HG03571 (cell line): ENCODE data around the gene SLCO6A1.
"Not testable (repeated sequence)": the region's sequence is repeated elsewhere in the genome, so short reads cannot be mapped to it uniquely, and the experiment has no call there.

Experiments used
- ATAC-seq: cut with Tn5 transposase; IDR thresholded peaks from one replicate; pipeline ENCODE4 v1.9.1; 2021; ENCODE audit not compliant: unreplicated experiment

The SLCO6A1 gene

GRCh38 chr5:102498271-102499034 lies at the start of gene SLCO6A1:
TSS of gene SLCO6A1 (minus strand) at chr5:102499001. CDS start at chr5:102498844, 157 bp downstream.
- no peak for ATAC-seq

DNA sequence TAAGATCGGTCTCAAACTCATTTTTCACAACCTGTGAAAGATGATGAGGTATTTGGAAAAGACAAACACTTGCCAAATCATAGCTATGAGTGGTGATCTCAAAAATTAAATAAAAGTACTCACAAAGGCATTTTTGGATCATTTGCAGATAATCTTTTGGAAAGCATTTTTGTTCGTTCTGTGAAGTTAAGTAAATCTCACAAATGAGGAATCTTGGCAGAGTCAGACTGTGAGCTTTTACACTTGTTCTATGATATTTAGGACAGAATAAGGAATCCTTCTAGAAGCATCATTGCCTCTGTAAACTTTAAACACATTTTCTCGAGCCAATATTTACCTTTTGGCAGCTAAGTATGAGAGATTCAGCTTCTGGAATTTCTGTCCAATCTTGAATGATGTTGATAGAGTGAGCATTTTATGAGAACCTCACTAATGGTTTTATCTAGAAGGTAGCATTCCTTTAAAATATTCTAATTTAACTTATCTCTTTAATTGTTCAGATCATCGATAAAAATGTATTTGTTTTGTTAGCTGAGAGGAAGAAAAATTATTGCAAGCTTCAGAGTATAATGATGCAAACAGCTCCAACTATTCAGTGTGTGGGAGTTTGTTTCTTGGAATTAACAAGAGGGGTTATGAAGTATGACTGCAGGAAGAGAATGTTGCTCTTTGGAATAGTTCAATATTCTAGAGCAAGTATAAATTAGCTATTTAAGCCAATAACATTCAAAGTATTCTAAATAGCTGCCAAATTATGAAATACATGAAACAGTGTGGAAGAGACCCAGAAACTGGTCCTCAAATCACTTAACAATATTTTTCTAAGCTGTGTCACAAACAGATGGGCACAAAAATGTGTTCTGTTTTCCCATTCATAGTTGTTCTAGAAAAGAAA lies 48.6 kb upstream of the SLCO6A1 start:
- ATAC-seq = no peak

- ATAC-seq = peak; percentile 73
Observed at GRCh38 chr5:102545175-102545574, 46.4 kb upstream of the SLCO6A1 start.

DNA sequence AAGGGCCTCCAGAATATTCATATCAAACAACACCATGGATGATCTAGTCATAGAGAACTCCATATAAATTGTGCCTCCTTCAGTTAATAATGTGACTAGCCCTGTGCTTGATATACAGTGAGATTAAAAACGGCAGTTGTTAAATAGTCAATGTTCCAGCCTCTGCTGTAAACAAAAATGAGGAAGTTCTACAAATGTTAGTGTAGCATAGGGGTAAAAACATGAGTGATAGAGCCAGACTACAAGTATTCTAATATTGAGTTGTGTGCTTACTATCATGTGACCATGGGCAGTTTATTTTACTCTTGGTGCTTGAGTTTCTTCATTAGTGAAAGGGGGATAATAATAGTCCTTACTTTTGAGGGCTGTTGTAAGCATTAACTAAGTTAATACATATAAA lies 43.3 kb upstream of the SLCO6A1 start:
- ATAC-seq = no peak

DNA sequence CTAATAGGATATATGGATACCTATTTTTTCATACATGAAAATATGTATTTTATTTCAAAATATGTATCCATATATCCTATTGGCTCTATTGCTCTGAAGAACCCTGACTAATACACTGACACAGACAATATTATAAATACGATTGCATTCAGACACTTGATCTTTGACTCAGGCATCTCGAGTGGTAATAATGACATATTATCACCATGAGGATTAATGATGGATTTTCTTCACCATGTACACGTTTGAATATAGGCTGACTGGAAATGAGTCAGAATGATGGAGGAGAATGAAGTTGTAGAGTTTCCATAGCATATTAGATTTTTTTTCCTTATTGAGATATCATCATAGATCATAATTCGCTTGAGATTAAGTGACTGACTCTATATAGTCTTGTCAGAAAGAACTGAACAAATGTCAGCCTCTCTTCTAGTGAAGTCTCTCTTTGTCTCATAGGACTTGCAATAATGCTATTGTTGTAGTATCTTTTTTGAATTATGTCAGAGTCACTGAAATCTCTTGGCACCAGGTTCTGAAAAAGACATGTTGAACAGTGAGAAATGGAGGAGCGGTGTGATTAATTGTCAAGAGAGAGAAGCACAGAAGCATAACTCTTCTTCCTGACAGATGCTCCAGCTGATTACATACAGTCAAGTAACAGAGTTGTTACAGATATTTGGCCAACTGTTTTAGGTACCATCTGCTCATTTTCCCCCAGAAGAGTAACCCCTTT lies 41.4 kb upstream of the SLCO6A1 start:
- ATAC-seq = no peak

- no peak for ATAC-seq
Observed at GRCh38 chr5:102539562-102539961, 40.8 kb upstream of the SLCO6A1 start.

- ATAC-seq = no peak
Observed at GRCh38 chr5:102537011-102537410, 38.2 kb upstream of the SLCO6A1 start.

- no peak for ATAC-seq
Observed at GRCh38 chr5:102536323-102536928, 37.6 kb upstream of the SLCO6A1 start.

DNA sequence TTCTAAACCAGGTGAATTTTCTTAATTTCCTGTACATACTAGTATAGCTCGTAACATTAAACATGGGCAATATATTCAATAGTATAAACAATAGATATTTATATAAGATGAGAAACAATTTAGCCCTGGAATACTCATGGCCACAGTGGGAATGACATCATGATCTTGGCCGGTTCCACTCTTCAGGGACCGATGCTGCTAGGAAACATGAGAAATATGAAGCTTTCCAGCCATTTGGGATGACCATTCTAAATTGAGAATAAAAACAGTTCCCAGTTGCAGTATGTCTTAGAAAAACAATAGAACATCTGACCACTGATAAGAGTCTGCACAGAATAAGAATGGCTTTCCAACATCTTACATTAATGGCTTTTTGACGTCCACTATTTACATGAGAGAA lies 33.3 kb upstream of the SLCO6A1 start:
- ATAC-seq = no peak

GRCh38 chr5:102531506-102531905 lies 32.7 kb upstream of the SLCO6A1 start:
- ATAC-seq = peak; percentile 95

DNA sequence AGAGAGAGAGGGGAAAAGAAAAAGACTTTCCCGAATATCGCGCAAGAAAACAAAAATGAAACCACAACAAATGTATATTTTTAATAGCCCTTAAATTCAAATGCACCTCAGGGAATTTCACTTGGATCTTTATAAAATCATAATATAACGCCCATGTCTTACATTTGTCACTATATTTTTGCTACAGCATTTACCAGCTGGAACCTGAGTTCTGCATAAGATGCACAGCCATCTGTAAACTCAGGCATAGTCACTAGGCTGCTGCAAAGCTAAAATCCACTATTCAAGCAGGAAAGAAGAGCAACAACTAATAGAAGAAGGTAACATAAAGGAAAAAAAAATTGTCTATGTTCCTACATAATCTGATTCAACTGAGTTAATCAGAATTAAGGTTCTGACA lies 30.6 kb upstream of the SLCO6A1 start:
- no peak for ATAC-seq

- ATAC-seq = no peak
Observed at GRCh38 chr5:102529031-102529430, 30.2 kb upstream of the SLCO6A1 start.

DNA sequence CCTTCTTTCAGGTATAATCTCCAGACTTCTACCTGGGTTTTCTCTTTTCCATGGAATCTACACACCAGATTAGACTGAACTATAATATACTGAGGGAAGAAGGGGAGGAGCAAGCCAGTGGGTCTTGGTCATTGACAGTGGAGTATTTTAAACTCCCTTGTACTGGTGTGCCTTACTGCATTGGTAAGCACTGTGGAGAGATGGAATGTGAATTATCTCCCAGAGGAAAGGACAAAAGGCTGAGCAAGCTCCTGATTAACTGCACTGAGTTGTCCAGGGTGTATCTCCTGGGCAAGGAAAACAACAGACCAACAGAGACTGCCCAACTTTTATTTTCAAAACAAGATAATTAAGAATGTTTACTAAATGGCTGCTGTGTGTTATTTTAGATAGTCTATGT lies 29.8 kb upstream of the SLCO6A1 start:
- no peak for ATAC-seq

DNA sequence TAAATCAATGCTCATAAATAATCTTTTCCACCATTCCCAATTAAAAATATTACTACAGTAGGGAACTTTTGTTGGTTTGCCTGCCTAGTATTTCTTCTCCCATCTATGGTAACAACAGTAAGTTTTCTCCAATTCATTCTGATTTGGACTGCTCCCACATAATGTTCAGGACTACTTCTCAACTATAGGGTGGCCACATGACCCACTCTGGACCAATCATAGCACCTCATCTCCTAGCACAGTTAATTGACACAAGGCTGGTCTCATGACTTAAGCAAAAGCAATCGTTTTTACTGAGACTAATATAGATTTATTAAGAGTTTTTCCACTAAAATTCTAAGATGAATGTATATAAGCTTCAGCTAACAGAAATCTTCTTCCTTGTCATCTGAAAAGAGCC lies 28.7 kb upstream of the SLCO6A1 start:
- no peak for ATAC-seq

DNA sequence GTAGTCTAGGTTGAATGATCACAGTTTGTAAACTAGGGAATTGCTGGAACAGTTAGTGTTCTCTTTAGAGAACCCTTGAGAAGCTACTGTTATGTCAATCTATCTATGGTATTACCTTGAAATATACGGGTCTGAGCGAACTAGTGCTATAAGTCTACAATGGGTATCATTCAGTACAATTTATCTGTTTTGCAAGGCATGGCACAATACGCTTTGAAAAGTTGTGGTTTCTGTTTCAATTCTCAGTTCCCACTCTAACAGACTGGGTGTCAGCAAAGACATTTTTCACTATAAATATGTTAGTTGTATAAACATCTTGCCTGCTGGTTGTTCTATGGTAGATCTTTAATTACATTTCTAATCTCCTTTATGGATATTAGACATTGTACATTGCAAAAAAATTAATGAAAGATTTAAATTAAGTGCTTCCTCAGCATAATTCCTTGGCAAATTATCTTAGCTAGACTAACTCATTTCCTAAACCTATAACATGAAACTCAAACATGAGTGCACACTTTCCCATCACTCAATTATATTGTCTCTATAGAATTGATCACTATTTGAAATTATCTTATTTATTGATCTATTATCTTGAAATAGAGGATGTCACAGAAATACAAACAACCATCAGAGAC lies 24.9 kb upstream of the SLCO6A1 start:
- peak; percentile 99 for ATAC-seq

- ATAC-seq = no peak
Observed at GRCh38 chr5:102511666-102512065, 12.9 kb upstream of the SLCO6A1 start.

GRCh38 chr5:102491261-102491914 lies 7.4 kb downstream of the SLCO6A1 start:
- not testable (repeated sequence) for ATAC-seq

DNA sequence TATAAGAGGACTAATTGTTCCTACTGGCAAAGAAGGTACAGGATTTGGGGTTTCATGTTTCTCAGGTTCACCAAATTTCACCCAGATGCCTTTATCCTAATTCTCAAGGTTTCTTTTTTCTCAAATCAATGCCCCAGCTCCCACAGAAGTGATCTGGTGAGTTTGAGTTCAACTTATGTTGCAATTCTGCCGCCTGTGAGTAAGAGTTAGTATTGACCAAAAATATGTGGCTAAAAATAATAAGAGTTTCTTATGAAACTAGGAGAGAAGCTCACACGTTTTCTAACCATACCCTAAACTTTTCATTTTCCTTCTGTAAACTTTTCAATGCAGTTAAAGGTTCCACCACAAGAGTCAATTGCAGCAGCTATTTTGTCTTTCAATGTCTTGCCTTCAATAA lies 15.1 kb downstream of the SLCO6A1 start:
- ATAC-seq = no peak

GRCh38 chr5:102481054-102481715 lies 17.6 kb downstream of the SLCO6A1 start:
- no peak for ATAC-seq
